GM18502 (cell line): ENCODE results near the gene FRG2C.
"Not testable (repeated sequence)": the region's sequence is repeated elsewhere in the genome, so short reads cannot be mapped to it uniquely, and the experiment has no call there.

Experiments used
- ATAC-seq: cut with Tn5 transposase; IDR thresholded peaks from one replicate; pipeline ENCODE4 v1.9.1; 2021; ENCODE audit warnings: mild to moderate bottlenecking; ENCODE audit not compliant: unreplicated experiment, poor library complexity

Gene FRG2C

DNA sequence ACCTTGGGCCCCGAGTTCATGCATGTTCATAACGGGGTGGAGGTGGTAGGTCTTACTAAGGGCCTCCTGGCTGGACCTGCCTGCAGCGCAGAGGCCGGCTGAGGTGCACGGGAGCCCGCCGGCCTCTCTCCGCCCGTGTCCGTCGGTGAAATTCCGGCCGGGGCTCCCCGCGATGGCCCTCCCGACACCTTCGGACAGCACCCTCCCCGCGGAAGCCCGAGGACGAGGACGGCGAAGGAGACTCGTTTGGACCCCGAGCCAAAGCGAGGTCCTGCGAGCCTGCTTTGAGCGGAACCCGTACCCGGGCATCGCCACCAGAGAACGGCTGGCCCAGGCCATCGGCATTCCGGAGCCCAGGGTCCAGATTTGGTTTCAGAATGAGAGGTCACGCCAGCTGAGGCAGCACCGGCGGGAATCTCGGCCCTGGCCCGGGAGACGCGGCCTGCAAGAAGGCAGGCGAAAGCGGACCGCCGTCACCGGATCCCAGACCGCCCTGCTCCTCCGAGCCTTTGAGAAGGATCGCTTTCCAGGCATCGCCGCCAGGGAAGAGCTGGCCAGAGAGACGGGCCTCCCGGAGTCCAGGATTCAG lies 4.7 kb downstream of the FRG2C start:
- not testable (repeated sequence) for ATAC-seq

DNA sequence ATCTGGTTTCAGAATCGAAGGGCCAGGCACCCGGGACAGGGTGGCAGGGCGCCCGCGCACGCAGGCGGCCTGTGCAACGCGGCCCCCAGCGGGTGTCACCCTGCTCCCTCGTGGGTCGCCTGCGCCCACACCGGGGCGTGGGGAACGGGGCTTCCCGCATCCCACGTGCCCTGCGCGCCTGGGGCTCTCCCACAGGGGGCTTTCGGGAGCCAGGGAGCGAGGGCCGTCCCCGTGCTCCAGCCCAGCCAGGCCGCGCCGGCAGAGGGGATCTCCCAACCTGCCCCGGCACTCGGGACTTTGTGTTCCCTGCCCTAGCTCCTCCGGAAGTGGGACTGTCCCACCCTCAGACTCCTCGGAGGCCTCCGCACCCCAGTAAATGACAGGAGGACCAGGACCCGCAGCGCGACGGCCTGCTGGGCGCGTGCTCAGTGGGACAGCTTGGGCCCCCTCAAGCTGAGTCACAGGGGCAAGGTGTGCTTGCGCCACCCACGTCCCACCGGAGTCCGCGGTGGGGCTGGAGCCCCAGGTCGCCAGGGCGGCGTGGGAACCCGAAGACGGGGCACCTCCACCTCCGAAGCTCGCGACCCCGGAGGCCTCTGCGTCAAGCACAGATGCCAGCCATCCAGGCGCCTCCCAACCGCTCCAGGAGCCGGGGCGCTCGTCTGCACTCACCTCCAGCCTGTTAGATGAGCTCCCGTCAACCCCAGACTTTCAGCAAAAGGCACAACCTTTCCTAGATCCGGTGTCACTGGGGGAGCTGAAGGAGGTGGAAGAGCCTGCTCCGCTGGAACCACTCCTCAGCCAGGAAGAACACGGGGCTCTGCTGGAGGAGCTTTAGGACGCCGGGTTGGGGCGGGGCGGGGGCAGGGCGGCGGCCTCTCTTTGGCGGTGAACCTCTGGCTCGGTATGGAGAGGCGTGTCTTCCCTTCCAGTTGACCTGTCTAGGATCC lies 5.5 kb downstream of the FRG2C start:
- ATAC-seq = not testable (repeated sequence)

DNA sequence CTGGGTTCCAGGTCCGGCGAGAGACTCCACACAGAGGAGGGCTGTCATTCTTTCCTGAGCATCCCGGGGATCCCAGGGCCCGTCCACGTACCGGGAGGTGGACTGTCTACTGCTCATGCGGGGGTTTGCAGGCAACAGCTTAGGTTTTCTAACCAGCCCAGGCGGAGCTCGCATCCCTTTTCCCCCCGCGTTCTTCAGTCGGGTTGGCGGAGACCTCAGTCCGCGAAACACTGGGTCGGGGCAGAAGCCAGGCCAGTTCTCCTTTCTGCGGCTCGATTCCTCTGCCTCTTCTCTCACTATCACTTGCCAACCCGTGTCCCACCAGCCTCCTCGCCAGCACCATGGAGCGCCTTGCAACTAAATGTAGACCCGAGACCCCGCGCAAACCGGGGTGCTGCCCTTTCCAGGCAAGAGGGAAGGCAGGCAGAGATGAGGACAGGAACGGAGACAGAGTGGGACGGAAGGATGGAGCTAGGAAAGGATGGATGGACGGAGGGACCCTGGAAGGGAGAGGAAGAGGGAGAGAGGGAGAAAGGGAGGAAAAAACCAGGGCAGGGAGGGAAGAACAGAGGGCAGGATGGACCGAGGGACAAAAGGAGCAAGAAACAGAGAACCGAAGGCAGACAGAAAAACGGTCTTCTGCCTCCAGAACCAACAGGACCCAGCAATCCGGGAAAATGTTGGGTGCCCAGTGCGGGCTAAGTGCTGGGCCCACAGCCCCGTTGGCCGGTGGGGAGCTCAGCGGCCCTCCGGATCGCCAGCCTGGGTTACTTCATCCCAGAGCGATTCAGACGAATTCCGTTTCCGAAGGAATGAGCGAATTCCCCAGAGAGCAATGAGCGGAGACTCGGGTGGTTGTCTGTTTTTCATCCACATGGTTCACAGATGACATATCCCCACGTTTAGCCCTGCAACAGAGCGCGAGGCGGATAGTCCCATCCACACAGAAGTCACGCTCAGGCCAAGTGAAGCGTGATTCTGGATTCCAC lies 6.5 kb downstream of the FRG2C start:
- not testable (repeated sequence) for ATAC-seq

DNA sequence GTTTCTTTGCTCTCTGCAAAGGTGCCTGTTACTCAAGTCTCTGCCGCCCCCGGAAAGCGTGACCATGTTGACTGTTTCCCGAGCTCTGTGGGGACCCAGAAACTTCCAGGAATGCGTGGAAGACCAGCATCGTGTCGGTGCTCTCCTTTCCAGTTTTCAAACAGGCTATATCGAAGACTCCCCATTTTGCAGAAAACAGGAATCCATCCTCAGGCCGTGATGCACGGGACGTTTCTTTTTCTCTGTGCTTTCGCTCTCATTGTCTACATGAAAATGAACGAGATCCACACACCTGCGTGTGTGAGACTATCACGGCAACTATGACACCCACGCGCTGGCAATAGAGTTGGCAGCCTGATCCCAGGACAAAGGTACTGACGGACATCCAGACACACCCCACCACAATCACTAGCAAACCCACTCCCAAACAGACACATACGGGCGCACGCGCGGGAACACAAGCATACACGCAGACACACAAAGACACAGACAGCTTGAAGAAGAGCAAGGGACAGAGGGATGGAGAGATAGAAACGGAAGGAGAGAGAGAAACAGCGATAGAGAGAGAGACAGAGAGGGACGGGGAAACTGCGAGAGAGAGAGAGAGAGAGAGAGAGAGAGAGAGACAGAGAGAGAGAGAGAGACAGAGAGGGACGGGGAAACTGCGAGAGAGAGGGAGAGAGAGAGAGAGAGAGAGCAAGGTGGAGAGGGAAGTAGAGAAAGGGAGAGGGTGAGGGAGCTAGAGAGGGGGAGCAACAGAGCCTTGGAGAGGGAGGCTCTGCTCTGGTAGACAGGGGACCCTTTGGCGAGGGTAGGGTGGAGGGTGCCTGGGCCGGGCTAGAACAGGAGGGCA lies 7.4 kb downstream of the FRG2C start:
- ATAC-seq = not testable (repeated sequence)

GRCh38 chr3:75672140-75672775 lies 8.1 kb downstream of the FRG2C start:
- ATAC-seq = not testable (repeated sequence)

DNA sequence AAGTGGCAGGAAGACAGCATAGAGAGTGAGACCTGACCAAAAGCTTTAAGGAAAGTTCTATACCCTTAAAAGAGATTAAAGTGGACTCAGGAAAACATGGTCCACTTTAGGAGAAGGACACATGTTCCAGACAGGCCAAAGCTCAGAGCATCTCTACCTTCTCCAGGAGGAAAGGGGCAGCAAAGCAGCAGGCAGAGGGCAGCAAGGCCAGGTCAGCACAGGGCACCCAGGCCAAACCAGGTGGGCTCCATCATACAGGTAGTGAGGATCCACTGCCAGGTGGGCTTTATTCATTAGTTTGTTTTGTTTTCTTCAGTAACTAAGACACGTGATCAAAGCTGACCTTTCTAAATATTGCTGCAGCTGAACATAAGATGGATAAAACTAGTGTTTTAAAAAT lies 19.8 kb downstream of the FRG2C start:
- not testable (repeated sequence) for ATAC-seq

DNA sequence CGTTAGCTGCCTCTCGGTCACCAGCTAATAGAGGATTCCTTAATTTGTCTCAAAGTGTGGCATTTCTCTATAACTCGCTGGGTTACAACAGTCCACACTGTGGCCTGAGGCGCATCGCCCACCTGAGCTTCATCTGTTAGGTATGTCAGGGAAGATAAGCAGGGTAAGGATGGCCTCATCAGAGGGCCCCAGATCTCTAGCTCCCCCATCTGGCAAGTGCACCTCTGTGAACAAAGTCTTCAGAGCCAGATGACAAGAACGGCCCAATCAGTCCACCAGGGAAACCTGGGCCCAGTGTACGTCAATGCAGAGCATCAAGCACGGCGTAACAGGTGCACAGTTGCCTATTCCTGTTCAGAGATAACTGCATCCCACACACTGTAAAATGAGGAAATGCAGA lies 23.2 kb downstream of the FRG2C start:
- no peak for ATAC-seq

- no peak for ATAC-seq
Observed at GRCh38 chr3:75692061-75692460, 27.9 kb downstream of the FRG2C start.
